Measurements from ENCODE around the gene LRRC49. TPM values are rescaled to one million over a fixed set of nuclear protein-coding genes. Genes with fewer than 3 reads are reported as not detected.

Gene LRRC49
- total RNA-seq, 4 donors from 2014 or later, result 8.3 to 16.1 (median 11.9) TPM

GRCh38 chr15:71079208-71080044 is 186.8 kb downstream of the LRRC49 start:
- peaks cover 4 to 5% of the 10 kb centered on the region in 2 donors for H3K4me1 ChIP-seq

DNA sequence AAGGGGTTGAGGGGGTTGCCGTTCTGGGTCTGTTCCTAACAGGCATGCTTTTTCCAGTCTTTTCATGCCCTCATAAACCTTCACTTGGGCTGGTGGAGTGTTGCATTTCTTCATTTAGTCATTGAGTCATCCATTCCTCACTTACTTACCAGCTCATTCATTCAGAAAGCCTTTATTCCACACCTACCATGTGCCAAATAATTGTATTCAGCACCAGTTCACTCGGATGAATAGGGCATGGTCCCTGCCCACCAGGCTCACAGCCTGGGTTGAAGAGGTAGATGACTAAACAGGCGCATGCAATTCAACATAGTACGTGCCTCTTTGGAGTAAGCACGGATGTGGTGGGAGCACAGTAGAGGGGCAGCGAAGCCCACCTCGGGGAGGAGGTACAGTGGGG is 187.5 kb downstream of the LRRC49 start:
- no peak overlapping the region for H3K27ac ChIP-seq
- intact Hi-C loops (cut with DNase I), result no loop called here
- H3K9me3 ChIP-seq, result no peaks in the 10 kb centered on the region
- no peaks in the 10 kb centered on the region for H3K36me3 ChIP-seq
- no peak for DNase-seq
- 94 to 97% methylated on average over 7 of the region's 7 CpGs for WGBS, 2 donors
- H3K27me3 ChIP-seq, result no peaks in the 10 kb centered on the region
- H3K4me1 ChIP-seq, result peaks cover 4 to 5% of the 10 kb centered on the region in 2 donors
- no peak overlapping the region for H3K4me3 ChIP-seq (replicated peaks in 1 of 3)
- TF ChIP-seq POLR2A (IDR thresholded peaks at IDR 0.05), result no peak
- TF ChIP-seq, protein P1, sequence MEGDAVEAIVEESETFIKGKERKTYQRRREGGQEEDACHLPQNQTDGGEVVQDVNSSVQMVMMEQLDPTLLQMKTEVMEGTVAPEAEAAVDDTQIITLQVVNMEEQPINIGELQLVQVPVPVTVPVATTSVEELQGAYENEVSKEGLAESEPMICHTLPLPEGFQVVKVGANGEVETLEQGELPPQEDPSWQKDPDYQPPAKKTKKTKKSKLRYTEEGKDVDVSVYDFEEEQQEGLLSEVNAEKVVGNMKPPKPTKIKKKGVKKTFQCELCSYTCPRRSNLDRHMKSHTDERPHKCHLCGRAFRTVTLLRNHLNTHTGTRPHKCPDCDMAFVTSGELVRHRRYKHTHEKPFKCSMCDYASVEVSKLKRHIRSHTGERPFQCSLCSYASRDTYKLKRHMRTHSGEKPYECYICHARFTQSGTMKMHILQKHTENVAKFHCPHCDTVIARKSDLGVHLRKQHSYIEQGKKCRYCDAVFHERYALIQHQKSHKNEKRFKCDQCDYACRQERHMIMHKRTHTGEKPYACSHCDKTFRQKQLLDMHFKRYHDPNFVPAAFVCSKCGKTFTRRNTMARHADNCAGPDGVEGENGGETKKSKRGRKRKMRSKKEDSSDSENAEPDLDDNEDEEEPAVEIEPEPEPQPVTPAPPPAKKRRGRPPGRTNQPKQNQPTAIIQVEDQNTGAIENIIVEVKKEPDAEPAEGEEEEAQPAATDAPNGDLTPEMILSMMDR (IDR thresholded peaks at IDR 0.05), result no peak

More at GRCh38 chr15:71079208-71080044, 186.8 kb downstream of the LRRC49 start:
- H3K27ac ChIP-seq, result no peak overlapping the region
- H3K27me3 ChIP-seq, result no peaks in the 10 kb centered on the region
- intact Hi-C loops (cut with DNase I), result no loop called here
- H3K36me3 ChIP-seq, result no peaks in the 10 kb centered on the region
- 48 to 50% methylated on average over 6 of the region's 6 CpGs for WGBS, 2 donors
- peak; percentile 52 to 58 for DNase-seq
- no peak overlapping the region for H3K4me3 ChIP-seq (replicated peaks in 1 of 3)
- TF ChIP-seq, protein P1 (IDR thresholded peaks at IDR 0.05), result no peak
- TF ChIP-seq POLR2A (IDR thresholded peaks at IDR 0.05), result no peak
- H3K9me3 ChIP-seq, result no peaks in the 10 kb centered on the region

- Histone ChIP-seq H3K4me3 (replicated peaks in 1 of 3) (no peak overlapping the region), H3K4me1 (peaks cover 4 to 5% of the 10 kb centered on the region in 2 donors), H3K27ac (no peak overlapping the region), H3K36me3 (no peaks in the 10 kb centered on the region), H3K9me3 (no peaks in the 10 kb centered on the region), H3K27me3 (no peaks in the 10 kb centered on the region)
- no peak for TF ChIP-seq POLR2A (IDR thresholded peaks at IDR 0.05)
- TF ChIP-seq, protein P1 (IDR thresholded peaks at IDR 0.05), result no peak
- intact Hi-C loops (cut with DNase I), result no loop called here
- DNase-seq, result no peak
- WGBS, 2 donors, result 74 to 86% methylated on average over 1 of the region's 1 CpG
These were observed 188.1 kb downstream of the LRRC49 start for GRCh38 chr15:71080705-71081104.

GRCh38 chr15:71082803-71083202 is 190.2 kb downstream of the LRRC49 start:
- H3K4me3 ChIP-seq (replicated peaks in 1 of 3), result no peak overlapping the region
- no peaks in the 10 kb centered on the region for H3K9me3 ChIP-seq
- TF ChIP-seq, protein P1 (IDR thresholded peaks at IDR 0.05), result no peak
- TF ChIP-seq POLR2A (IDR thresholded peaks at IDR 0.05), result no peak
- H3K36me3 ChIP-seq, result no peaks in the 10 kb centered on the region
- H3K27me3 ChIP-seq, result no peaks in the 10 kb centered on the region
- H3K27ac ChIP-seq, result no peak overlapping the region
- 73 to 78% methylated on average over 5 of the region's 5 CpGs for WGBS, 2 donors
- no peak for DNase-seq
- H3K4me1 ChIP-seq, result peaks cover 4 to 5% of the 10 kb centered on the region in 2 donors
- intact Hi-C loops (cut with DNase I), result no loop called here

DNA sequence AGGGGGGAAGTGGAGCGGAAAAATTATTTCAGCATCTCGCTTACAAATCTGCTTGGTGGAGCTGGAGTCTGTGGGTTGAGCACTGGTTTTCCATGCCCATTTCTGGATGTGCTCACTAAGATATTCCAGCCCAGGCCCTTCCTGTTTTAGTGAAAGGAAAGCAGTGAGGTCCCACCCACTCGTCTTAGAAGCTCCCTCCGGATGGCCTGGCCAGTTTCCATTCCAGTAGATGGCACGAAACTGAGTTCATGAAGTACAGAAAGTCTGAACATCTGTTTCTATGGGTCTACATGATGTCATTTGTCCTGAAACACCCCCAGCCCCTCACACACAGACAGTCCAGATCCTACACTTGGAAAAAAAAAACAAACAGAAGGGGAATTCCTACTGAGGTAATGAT is 190.7 kb downstream of the LRRC49 start:
- H3K27me3 ChIP-seq, result no peaks in the 10 kb centered on the region
- no peaks in the 10 kb centered on the region for H3K36me3 ChIP-seq
- intact Hi-C loops (cut with DNase I), result no loop called here
- peaks cover 4 to 5% of the 10 kb centered on the region in 2 donors for H3K4me1 ChIP-seq
- no peak overlapping the region for H3K4me3 ChIP-seq (replicated peaks in 1 of 3)
- no peaks in the 10 kb centered on the region for H3K9me3 ChIP-seq
- 67 to 69% methylated on average over 5 of the region's 5 CpGs for WGBS, 2 donors
- H3K27ac ChIP-seq, result no peak overlapping the region
- no peak for TF ChIP-seq POLR2A (IDR thresholded peaks at IDR 0.05)
- TF ChIP-seq, protein P1 (IDR thresholded peaks at IDR 0.05), result no peak
- DNase-seq, result no peak

Measured in thyroid gland (tissue), 4 donors.